Astrocyte of the spinal cord (primary cell): ENCODE measurements around the gene ASIC2.
A peak's percentile ranks its signal among the peaks of the same experiment; 100 is the strongest.

Source experiments
- DNase-seq: peaks from one replicate; pipeline ENCODE4 v3.0.0; 2011; ENCODE audit warnings: low read depth, low spot score
- H3K4me3 ChIP-seq: 2 replicates; pipeline ENCODE4 v1.5.1; 2011; ENCODE audit warnings: low read depth, mild to moderate bottlenecking, low read length, moderate library complexity
- in situ Hi-C: cut with HindIII; loops from 2 replicates; pipeline ENCODE4 v1.10.0; 2017; ENCODE audit warnings: low sequenced_read_pairs
- TF ChIP-seq, protein P1 (sequence below): IDR thresholded peaks from 2 replicates; pipeline ENCODE4 v1.5.1; 2012; ENCODE audit warnings: low read depth, mild to moderate bottlenecking, low read length, inconsistent platforms

ASIC2 gene

DNA sequence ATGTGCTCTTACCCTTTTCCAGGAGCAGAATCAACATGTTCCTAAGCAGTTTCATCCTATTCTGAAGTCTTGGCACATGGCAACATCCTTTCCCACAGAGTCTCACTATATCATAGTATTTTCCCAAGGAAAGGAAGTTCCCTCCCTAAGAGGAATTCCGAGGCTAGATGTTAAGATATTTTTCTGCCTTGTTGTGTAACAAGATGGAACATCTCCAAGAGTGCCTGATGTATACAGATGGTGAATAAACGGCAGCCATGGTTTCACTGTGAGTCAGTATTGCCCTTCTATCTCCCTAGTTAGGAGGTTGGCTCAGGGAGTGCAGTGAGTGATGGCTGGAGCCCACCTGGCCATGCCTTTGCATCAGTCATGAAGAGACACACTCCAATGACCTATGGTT is 253.2 kb downstream of the ASIC2 start:
- DNase-seq, result no peak
- TF ChIP-seq, protein P1, sequence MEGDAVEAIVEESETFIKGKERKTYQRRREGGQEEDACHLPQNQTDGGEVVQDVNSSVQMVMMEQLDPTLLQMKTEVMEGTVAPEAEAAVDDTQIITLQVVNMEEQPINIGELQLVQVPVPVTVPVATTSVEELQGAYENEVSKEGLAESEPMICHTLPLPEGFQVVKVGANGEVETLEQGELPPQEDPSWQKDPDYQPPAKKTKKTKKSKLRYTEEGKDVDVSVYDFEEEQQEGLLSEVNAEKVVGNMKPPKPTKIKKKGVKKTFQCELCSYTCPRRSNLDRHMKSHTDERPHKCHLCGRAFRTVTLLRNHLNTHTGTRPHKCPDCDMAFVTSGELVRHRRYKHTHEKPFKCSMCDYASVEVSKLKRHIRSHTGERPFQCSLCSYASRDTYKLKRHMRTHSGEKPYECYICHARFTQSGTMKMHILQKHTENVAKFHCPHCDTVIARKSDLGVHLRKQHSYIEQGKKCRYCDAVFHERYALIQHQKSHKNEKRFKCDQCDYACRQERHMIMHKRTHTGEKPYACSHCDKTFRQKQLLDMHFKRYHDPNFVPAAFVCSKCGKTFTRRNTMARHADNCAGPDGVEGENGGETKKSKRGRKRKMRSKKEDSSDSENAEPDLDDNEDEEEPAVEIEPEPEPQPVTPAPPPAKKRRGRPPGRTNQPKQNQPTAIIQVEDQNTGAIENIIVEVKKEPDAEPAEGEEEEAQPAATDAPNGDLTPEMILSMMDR, result no peak
- no peak overlapping the region for H3K4me3 ChIP-seq
- in situ Hi-C loops, result no loop called here

DNA sequence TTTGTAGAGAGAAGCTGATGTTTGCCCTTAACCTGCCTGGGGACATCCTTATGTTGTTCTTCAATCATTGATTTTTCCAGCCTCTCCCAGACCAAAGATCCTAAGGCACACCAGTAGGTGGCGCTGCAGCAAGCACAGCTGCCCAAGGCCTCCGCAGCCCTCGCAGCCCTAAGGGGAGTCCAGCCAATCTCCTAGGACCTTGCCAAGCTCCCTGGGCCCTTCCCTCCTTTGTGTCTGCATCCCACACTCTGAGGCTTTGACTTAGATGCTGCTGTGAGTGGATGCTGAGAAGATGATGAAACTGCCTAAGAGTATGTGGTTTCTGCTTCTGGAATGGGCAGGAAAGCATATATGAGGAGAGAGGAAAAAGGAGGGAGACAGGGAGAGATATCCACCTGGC is 254.4 kb downstream of the ASIC2 start:
- TF ChIP-seq, protein P1, result peak; percentile 60
- in situ Hi-C loops, result no loop called here
- no peak overlapping the region for H3K4me3 ChIP-seq
- no peak for DNase-seq

DNA sequence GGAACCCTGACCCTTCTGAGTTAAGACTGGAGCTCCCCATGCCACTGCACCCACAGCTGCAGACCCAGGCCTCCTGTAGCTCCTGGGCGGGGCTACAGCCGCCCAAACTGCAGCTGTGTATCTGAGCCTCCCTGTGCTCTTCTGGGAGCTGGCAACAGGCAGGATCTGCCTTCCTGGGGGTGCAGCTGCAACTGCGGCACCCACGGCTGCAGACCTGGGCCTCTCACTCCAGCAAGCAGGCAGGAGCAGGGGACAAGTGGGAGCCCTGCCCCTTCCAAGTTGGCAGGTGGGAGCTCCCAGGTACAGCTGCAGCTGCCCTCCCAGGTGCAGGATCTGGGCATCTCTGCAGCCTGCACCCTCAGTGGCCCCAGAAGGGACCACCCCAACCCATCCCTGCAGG is 259.9 kb downstream of the ASIC2 start:
- in situ Hi-C loops, result no loop called here
- H3K4me3 ChIP-seq, result no peak overlapping the region
- DNase-seq, result no peak
- TF ChIP-seq, protein P1, result no peak

DNA sequence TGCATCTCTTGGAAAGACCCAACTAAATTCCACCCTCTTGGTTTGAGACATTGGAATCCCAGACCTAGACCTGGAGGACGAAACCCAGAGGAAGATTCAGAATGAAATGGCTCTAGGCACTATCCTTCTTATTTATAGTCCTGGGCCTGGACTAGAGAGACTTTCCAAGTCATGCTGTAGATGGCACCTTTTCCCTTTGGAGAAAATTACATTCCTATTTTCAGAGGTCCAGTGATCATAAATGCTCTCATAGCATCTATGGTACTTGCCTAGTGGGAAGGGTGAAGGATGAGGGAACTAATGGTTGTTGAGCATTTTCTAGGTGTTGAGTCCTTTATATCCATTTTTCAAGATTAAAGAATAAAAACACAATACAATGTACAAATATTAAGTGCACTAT is 264.3 kb downstream of the ASIC2 start:
- in situ Hi-C loops, result no loop called here
- TF ChIP-seq, protein P1, result no peak
- H3K4me3 ChIP-seq, result no peak overlapping the region
- no peak for DNase-seq

DNA sequence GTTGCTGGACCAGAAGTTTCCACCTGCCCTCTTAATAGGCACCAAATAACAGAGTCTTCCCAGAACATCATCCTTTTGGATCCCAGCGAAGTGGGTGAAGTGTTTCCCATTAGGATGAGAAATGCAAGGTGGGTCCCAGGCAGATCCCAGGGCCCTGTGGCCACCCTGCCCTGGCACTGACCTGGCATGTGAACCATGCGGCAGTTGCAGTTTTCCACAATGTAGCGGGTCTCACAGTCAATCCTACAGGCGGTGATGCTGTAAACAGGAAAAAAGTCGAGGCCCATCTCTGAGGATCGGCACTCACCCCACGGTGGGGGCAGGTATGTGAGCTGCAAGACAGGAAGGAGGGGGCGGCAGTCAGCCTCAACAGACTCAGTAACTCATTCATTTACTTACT is 265.0 kb downstream of the ASIC2 start:
- no peak overlapping the region for H3K4me3 ChIP-seq
- in situ Hi-C loops, result no loop called here
- DNase-seq, result no peak
- TF ChIP-seq, protein P1, result no peak

DNA sequence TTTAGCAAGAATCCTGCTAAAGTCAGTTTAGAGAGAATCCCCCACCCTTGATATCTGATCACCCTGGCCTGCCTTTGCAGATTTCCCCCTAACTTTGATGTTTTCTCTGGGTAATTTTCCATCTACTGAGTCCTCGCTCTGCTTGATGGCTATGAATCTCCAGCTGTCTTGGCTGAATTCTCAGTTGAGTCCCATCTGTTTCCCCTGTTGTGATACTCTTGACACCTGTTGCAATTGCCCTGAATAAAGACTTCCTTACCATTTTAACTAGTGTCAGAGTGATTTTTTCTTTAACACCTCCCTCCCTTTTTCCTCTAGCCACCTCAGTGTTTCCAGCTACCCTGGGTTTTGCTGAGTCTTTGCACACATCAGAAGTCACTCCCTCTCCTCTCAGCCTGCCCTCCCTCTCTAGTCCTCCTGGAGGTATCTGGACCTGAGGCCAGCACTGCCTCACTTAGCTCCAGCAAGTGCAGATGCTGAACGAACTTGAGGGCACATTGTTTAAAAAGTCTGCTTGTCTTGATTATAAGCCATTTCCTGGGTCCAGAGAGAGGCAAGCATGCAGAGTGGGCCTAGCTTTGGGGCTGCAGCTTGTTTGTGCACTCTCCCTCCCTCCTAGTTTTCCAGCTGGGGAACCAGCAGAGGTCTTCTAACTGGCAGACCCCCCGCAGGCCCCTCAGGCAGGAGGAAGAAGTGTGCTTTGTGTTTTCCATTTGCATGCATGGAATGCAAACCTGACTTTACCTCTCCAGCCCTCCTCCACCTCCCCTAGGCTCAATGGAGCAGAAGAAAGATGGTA is 268.2 kb downstream of the ASIC2 start:
- in situ Hi-C loops, result no loop called here
- TF ChIP-seq, protein P1, result no peak

DNA sequence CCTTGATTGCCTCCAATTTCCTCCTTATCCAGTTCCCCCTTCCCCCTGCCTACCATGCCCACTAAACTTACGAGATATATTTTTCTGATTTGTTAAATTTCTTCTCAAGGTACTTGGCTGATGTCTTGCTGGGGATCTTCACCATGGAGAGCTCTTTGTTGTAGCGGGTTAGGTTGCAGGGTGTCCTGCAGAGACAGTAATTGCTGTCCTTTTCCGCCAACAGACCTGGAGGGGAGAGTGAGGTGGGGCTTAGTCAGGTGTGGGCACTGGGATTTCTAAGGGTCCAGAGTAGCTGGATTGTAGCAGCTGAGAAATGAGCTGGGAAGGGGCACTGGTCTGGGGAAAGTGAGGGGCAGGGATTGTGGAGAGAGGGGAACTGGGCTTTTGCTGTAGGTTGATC is 269.3 kb downstream of the ASIC2 start:
- TF ChIP-seq, protein P1, result no peak
- in situ Hi-C loops, result no loop called here

More for the DNA sequence above, 268.2 kb downstream of the ASIC2 start:
- H3K4me3 ChIP-seq, result no peak overlapping the region
- DNase-seq, result no peak

More for the DNA sequence above, 269.3 kb downstream of the ASIC2 start:
- H3K4me3 ChIP-seq, result no peak overlapping the region
- DNase-seq, result no peak
